Cardiac fibroblast (primary cell): ENCODE data around the gene FRYL.
A peak's percentile ranks its signal among the peaks of the same experiment; 100 is the strongest.

Experiments used
- DNase-seq, 2 donors: peaks; one replicate each; pipeline versions ENCODE4 v3.0.0 to v3.0.0-alpha.2; 2010; ENCODE audit warnings: low read depth in 2 of 2
- H3K4me3 ChIP-seq, 2 donors: replicated peaks in 1 of 2; 1 replicate in 1 of 2; 2 replicates in 1 of 2; pipeline ENCODE4 v1.5.1; 2011; ENCODE audit warnings: low read depth in 2 of 2, low read length in 2 of 2, mild to moderate bottlenecking in 2 of 2, moderate library complexity in 1 of 2
- TF ChIP-seq, protein P1 (sequence below): IDR thresholded peaks from one replicate; pipeline ENCODE4 v1.5.1; 2011; ENCODE audit warnings: low read depth, mild to moderate bottlenecking, low read length, inconsistent platforms

The FRYL gene

DNA sequence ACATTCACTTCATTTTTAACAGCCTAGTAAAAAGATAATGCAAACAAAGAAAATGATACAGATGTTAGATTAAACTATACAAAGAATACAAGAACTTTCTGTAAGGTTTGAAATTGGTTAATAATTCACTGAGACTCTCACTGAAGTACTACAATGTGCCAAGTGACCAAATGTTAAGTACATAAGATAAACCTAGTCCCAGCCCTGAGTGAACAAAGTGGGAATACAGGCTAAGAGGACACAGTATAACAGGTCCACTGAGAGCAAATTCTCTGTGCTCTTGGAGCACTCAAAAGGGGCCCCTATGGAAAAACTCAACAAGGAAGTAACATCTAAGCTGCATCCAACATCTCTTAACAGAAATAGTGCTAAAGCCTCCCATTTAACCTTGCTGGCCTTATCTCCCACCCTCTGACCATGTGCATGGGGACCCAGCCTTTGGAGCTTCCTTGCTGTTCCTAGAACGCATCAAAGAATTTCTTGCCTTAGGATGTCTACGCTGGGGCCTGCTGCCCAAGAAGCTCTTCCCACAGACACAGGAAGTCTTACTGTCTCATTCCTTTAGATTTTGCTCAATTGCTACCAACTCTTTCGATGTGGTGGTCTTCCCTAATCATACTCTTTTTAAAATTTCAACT is 176.6 kb downstream of the FRYL start:
- TF ChIP-seq, protein P1, sequence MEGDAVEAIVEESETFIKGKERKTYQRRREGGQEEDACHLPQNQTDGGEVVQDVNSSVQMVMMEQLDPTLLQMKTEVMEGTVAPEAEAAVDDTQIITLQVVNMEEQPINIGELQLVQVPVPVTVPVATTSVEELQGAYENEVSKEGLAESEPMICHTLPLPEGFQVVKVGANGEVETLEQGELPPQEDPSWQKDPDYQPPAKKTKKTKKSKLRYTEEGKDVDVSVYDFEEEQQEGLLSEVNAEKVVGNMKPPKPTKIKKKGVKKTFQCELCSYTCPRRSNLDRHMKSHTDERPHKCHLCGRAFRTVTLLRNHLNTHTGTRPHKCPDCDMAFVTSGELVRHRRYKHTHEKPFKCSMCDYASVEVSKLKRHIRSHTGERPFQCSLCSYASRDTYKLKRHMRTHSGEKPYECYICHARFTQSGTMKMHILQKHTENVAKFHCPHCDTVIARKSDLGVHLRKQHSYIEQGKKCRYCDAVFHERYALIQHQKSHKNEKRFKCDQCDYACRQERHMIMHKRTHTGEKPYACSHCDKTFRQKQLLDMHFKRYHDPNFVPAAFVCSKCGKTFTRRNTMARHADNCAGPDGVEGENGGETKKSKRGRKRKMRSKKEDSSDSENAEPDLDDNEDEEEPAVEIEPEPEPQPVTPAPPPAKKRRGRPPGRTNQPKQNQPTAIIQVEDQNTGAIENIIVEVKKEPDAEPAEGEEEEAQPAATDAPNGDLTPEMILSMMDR: no peak
- H3K4me3 ChIP-seq: no peak overlapping the region
- DNase-seq: no peak

DNA sequence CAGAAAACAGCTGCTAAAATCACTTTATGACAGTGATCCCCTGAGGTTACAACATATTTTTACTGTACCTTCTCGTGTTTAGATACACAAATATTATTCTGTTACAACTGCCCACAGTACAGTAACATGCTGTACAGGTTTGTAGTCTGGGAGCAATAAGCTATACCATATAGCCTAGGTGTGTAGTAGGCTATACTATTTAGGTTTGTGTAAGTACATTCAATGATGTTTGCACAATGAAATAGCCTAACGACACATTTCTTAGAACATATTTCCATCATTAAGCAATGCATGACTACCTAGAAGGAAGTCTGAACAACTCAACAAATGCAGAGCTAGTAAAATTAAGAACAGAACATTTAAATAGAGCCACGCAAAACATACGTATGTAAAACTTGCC is 177.3 kb downstream of the FRYL start:
- TF ChIP-seq, protein P1: no peak
- no peak overlapping the region for H3K4me3 ChIP-seq
- peak in 1 of 2 donors; percentile 57 for DNase-seq

DNA sequence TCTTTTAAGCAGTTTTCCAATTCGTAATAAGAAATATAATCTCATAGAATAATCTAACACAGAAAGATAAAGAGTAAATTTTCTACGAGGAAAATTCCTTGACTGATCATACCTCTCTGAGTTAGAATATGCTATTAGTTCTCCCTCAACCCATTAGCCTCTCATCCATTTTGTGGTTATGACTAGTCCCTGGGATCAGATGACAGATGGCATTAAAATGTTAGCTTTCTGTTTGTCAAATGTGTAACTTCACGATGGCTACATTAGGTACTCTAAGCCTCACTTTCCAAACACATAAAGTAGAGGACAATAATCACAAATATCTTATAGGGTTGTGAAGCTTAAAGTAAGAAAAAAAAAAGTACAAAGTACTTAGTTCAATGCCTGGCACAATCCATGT is 177.9 kb downstream of the FRYL start:
- TF ChIP-seq, protein P1: no peak
- no peak overlapping the region for H3K4me3 ChIP-seq
- peak in 1 of 2 donors; percentile 77 for DNase-seq

DNA sequence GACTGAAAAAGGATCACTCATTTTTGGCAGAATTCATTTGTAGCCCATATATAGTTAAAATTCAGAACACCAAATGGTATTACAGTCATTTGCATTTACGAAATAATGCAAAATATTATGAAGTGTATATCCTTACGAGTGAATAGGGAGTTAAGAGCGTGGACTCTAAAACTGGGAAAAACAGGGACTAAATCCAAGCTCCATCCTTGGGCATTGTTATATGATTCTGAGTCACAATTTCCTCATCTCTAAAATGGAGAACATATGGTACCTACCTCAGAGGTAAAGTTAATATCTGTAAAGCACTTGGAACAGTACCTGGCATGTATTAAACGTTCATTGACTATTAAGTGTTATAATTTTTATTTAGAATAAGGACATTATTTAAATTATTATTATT is 183.7 kb downstream of the FRYL start:
- H3K4me3 ChIP-seq: no peak overlapping the region
- TF ChIP-seq, protein P1: no peak
- DNase-seq: peak in 1 of 2 donors; percentile 36

DNA sequence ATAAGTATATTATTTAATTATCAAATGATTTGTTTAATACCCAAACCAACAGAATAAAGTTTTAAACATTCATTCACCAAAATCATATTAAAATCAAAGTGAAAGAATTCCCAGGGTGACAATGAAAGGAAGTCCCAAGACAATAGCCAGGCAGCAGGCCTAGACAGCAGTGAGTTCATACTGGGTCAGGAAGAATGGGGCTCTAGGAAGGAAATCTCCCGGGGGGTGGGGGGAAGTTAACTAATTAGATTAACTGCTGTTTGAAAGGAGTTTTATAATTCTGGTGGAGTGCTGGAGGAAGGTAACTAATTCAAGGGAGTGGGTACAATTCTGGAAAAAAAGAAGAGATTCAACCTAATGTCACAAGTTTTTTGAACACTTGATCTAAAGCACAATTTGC is 185.9 kb downstream of the FRYL start:
- no peak overlapping the region for H3K4me3 ChIP-seq
- TF ChIP-seq, protein P1: no peak
- peak; percentile 41 to 43 for DNase-seq

DNA sequence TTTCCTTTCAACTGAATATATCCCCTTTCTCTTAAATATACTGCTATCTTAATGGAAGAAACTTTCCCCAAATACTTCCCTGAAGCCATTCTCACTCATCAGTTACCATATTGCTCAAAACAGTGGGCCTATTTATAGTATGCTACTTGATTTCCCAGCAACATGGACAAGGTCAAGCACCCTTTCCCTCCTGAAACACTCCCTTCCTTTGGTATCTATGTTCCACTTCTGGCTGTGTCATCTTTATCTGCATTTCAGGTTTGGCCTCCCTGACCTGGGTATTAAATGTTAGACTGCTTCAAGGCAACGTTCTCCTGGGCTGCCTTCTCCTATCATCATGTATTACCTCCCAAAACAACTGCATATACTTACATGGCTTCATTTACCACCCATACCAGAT is 188.7 kb downstream of the FRYL start:
- DNase-seq: no peak
- TF ChIP-seq, protein P1: no peak
- no peak overlapping the region for H3K4me3 ChIP-seq

DNA sequence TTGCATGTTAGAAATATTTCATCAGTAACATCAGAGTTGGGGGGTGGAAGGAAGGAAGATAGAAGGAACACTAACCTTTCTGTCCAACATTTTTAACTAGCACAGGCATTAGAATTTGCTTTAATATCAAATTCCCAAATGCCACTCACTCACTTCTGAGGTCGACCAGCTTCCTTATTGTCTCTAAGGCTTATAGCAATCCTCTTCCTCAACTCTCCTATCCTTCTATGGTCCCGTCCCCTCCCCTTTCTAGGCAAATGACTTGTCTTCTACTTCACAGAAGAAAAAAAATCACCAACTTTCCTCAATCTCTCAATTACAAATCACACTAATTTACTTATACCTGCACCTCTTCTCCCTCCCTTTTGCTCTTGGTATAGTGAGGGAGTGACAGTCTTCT is 189.2 kb downstream of the FRYL start:
- DNase-seq: no peak
- no peak overlapping the region for H3K4me3 ChIP-seq
- TF ChIP-seq, protein P1: no peak
